A204.1 (cell line): ENCODE data around the gene HOXA13.

ENCODE experiments used
- FAIRE-seq: peaks from 2 replicates; lab custom pipeline; 2012; peaks lifted over from hg19 to GRCh38; lab: Jason Lieb, UNC

Gene HOXA13

DNA sequence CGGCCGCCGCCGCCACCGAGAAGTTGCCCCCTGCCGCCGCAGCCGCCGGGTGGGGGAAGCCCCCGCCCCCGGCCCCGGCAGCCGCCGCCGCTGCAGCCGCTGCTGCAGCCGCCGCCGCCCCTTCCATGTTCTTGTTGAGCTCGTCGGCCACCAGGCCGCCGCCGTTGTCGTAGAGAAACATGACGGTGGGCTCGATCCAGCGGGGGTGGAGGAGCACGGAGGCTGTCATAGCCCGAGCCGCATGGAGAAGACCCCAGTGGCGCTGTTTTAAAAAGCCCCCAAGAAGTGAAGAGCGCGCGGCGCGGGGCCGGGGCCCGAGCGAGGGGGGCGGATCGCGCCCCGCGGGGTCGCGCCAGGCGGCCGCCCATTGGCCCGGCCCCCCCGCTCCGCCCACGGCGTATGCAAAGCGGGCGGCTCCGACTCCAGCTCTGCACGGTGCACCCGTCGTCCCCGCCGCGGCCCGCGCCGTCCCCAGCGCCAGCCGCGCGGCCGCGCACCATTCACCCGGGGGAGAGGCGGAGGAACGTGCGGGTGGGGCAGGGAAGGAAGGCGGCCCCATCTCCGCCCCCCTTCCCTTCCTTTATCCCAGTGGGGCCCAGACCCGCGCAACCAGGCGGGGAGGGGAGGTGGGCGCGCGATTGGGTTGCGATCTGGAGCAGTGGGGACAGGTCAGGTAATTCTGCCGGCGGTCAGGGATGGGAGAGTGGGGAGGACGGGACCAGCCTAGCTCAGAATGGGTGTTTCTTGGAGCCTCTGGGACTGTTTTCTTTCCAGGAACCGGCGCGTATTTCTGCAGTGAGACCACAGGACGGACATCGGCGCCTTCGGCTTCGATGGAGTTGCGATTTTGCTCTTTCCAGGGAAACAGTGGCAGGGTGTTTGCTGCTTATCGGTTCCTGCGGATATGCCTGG is at the start of gene HOXA13:
HOXA13 (minus strand) TSS at position 243 of the 912 bp plus-strand sequence; CDS start at position 229, 14 bp downstream.
- no peak for FAIRE-seq

DNA sequence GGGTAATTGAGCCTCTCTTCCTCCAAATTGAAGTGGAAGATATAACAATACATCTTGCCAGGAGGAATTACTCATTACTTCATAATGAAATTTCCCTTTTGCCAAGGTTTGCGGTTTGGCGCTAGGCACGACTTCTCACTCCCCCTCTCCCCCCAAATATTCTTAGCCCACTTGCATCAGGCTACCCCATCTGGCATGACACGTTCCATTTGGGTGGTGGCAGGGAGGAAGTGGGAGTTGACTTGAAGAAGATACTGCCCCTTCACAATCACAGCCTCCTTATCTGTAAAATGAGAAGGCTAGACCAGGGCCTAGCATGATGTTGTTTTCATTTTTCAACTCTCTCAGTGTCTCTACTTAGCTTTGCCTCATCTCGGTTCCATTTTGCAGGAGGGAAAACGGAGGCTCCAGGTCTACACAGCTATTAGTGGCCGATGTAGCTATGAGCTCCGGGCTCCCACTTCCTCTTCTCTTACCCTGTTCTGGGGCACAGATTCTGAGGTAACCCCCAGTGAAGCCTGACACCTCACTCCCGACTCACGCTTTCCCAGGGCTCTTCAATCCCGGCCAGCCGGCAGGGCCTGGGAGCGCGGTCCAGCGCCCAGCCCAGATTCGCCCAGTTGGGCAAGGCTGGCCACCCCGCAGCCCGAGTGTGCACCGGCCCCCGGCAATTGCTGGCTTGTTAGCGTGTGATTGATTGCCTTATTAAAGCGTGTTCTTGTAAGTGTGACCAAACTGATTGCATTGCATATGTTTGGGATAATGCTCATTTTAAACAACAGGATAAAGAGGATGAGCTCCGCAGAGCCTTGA is 49.2 kb upstream of the HOXA13 start:
- no peak for FAIRE-seq

DNA sequence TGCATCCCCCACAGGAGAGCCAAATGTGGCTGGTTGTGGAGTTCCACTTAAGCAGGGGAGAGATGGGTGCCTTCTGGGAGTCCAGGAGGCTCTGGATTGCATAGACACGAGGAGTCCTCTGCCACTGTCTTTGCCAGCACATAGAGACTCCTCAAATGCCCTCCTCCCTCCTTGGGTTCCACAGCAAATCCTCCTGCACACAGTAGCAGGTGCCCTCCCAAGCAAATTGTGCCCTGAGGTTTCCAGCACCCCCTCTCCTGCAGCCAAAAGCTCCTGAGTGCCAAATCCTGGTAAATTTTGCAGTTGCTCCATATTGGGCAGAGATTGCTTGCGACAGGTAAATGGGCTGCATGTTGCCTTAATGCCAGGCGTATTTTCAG is 48.5 kb upstream of the HOXA13 start:
- no peak for FAIRE-seq

DNA sequence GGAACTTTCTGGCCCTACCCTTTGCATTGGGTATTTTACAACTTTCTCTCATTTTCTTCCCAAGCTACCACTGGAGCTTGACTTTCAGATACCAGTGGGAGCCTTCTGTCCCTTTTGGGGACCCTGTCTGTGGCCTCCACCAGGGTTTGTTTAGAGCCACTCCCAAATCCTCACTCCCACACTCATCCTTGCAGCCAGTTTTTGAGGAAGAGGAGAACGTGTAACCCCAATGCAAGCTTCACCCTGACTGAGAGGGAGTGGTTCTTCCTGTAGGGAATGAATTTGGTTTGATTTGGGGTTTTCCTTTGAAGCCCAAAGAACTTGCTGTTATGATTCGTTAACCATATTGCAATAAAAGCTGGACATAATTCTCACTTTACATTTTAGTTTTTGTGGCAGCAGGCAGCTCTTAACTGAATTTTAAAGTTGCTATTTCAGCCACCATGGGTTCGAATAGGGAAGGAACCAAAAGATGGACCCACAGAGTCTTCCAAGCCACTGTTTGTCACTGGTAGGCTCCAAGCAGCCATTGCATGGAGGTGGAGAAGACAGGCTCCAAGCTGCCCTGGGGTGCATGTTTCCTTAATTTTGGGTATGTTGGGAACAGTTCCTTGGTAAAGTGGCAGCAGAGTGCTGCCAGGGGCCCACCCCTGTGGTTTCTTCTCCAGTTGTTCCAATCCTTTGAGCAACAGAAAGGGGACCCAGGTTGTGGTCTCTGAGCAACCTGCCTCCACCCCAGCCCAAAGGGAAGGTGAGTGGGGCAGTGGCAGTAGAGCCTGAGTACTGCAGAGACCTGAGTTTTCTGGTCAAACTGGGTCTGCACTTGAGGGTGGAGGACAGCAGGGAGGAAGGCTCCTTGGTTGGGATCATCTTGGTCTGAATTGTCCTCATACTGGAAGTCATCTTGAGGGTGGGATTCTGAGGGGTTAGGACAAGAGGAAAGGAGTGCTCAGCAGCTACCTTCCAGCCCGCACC is 47.8 kb upstream of the HOXA13 start:
- FAIRE-seq, result no peak

- no peak for FAIRE-seq
These were observed 47.1 kb upstream of the HOXA13 start for GRCh38 chr7:27247000-27247399.

DNA sequence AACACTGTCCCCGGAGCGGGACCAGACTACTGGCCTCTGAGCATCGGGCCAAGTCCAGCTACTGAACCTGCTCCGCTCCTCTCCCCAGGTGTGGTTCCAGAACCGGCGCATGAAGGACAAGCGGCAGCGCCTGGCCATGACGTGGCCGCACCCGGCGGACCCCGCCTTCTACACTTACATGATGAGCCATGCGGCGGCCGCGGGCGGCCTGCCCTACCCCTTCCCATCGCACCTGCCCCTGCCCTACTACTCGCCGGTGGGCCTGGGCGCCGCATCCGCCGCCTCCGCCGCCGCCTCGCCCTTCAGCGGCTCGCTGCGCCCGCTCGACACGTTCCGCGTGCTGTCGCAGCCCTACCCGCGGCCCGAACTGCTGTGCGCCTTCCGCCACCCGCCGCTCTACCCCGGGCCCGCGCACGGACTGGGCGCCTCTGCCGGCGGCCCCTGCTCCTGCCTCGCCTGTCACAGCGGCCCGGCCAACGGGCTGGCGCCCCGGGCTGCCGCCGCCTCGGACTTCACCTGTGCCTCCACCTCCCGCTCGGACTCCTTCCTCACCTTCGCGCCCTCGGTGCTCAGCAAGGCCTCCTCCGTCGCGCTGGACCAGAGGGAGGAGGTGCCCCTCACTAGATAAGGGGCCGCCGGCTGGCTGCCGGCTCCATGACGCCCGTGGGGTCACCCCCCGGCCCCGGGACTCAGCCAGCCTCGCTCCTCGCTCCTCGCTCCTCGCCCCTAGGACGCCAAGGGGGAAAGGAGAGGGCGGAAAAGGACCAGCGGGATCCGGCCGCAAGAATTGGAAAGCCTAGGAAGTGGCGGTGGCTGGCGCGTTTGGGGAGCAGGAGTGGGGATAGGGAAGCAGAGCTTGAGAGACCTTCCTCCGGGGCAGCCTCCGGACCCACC is 46.2 kb upstream of the HOXA13 start:
- no peak for FAIRE-seq

GRCh38 chr7:27245124-27245797 is 45.4 kb upstream of the HOXA13 start:
- FAIRE-seq, result no peak

DNA sequence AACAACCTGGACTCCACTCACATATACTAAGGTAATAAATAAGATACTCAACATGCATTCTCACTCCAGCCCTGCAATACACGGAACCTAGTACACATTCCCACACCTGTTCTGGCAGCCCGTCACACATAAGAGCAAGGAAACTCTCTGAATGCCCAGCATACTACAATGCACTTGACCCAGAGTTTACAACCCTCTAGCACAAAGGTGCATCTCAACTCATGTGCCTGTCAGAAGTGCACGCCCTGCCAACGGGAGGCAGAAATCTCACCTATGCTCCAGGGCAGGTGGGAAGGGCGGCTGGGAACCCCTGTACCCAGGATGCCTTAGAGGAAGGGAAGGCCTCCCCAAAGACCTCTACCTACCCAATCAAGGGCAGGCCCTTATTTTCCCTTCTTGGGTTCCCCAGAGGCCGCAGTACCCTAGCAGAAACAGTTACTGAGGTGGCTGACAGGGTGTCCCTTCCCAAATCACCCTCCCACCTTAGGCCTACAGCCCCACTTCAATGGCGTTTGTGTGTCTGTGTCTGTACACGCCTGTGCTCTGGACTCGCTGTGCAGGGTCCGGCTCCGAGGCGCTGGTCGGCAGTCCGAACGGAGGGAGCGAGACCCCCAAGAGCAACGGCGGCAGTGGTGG is 44.7 kb upstream of the HOXA13 start:
- FAIRE-seq, result no peak

DNA sequence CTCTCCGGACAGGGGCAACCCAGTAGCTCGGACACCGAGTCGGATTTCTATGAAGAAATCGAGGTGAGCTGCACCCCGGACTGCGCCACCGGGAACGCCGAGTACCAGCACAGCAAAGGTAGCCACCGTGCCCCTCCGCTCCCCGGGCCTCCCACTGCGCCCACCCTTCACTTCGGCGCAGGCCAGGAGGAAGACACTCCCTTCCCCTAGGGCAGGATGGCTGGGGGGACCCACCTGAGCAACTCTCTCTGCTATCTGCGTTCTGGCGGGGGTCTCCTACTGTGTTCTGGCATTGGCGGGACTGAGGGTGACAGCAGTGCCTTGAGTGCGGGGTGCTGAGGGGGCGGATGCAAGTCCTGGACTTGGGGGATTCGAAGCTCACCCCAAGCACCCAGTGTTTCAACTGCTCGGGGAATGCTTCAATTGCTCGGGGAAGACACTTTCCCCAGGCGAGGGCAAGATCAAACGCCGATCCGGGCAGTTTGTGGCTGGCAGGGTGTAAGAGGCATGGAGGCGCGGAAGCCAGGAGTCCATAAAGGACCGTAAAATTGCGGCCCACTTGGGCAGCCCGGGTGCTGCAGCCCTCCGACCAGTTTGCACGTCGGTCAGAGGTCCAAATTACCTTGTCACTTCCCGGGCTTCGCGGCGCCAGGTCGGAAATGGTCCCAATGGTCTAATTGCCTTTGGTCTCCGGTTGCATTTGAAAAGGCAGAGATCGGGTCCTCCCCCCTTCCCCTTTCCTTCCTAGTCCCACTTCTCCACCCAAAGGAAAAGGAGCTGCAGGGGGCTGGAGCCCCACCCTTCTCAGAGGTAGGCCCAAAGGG is 43.7 kb upstream of the HOXA13 start:
- FAIRE-seq, result no peak

DNA sequence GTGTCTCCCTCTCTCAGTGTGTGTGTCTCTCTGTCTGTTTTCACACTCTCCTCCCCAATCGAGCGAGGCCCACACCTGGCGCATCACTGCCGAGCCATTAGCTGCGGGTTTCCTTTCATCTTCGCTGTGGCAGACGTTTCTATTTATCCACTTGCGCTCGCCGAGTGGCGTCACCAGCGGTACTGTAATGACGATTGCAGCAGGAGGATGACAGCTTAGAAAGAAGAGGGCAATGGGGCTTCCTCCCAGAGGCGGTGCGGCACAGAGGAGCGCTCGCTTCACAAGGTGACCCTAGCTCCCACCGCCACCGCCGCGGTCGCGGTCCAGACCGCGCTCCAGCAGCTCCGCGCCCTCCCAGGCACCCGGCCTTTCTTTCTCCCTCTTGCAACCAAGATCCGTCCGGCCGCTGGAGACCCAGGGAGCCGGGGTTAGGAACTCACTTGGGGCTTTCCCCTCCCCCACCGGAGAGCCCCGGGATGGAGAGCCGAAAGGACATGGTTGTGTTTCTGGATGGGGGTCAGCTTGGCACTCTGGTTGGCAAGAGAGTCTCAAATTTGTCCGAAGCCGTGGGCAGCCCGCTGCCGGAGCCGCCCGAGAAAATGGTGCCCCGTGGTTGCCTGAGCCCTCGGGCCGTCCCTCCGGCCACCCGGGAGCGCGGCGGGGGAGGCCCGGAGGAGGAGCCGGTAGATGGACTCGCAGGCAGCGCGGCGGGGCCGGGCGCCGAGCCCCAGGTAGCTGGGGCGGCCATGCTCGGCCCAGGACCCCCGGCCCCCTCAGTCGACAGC is 42.9 kb upstream of the HOXA13 start, which contains the start of gene EVX1:
EVX1 (plus strand) TSS at position 248 of the 785 bp plus-strand sequence; CDS start at position 477, 229 bp downstream.
- FAIRE-seq, result no peak

DNA sequence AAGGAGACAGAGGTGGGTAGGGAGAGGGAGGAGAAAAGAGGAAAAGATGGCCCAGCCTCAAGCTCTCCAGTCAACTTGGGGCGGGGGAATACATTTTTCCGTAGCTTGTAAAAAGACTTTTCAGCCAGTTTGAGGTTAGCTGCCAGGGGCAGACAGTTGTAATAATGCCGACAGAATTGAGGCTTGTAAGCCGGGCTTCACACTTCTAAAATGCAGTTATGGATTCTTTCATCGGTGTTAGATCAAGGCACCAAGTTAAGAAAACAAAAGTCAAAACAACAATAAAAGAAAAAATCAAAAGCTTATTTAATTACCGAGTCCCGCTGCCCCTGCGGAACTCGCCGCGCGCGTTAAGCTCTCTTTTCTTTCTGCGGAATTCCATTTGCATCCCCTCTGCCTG is 42.3 kb upstream of the HOXA13 start:
- no peak for FAIRE-seq

DNA sequence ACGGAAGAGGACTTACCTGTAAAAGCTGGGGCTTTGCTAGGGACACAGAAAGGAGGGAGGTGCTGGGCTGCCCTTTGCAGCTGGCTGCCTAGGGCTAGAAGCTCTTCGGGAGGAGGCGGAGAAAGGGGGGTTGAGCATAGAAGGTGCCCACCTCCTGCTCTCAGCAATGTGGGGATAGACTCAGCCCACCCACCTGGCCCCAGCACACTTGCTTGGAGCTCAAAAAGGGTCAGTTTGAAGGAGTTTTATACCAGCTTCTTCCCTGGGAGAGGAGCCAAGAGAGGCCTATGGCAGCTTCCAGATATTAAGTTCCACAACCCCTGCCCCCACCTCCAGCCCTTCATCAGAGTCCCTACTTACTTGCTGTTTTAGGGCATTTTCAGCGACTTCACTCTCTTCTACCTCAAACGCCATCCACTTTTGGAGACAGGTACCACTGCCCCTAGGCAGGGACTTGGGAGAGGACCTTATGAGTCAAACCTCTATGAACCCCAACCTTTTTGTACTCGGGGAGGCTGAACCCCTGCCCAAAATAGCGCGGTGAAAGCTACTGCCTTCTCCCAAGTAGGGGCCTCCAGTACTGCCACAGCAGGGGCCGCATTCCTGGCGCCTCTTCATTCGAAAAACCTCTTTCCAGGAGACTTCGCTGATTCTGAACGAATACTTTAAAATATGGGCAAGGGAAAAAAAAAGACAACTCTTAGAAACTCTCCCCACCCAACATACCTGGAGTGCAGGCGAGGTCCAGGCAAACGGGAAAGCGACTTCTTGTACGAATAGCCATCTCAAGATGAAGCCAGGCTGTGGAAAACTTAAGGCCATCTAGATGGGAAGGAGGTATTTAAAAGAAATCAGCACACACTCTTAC is 41.5 kb upstream of the HOXA13 start:
- no peak for FAIRE-seq

DNA sequence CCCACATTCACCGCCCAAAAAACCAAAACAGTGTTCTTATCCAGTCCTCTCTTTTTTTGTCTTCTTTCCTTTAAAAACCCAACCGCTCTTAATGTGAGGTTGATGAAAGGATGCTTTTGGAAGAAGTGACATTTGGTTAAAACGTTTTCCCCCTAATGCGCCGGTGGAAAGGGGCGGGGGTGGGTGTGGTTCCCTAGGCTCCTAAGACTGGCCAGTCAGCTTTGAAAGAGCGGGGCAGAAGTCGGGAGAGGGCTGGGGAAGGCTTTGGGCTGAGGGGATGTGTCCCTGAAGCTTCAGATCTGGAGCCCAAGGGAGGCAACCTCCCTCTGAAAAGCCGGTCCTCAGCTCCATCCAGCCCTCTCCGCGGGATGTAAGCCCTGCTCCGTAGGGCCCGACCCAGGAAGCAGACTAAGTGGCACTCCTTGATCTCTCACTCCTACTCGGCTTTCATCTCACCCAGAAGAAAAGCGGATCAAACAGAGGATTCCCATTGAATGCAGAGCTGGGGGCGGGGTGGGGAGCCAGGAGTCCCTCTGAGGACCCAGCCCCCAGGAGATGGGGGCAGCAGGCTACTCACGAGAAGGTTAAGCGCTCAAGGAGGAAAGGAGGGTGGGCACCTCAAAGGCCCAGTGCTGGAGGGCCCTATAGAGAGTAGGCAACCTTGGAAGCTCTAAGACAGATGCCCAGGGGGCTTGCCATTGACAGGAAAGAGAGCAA is 40.3 kb upstream of the HOXA13 start:
- no peak for FAIRE-seq

- FAIRE-seq, result no peak
These were observed 39.6 kb upstream of the HOXA13 start for GRCh38 chr7:27239387-27240014.

- no peak for FAIRE-seq
These were observed 39.1 kb upstream of the HOXA13 start for GRCh38 chr7:27238979-27239386.
